Activated T-cell treated with anti-CD3 and anti-CD28 coated beads, Interleukin-2, amount 50 U/mL, for 1 hour (primary cell): ENCODE results near the gene ANGPT4.

Source experiments
- DNase-seq: peaks from one replicate; pipeline ENCODE4 v3.0.0-alpha.2; 2020

ANGPT4 gene, protein sequence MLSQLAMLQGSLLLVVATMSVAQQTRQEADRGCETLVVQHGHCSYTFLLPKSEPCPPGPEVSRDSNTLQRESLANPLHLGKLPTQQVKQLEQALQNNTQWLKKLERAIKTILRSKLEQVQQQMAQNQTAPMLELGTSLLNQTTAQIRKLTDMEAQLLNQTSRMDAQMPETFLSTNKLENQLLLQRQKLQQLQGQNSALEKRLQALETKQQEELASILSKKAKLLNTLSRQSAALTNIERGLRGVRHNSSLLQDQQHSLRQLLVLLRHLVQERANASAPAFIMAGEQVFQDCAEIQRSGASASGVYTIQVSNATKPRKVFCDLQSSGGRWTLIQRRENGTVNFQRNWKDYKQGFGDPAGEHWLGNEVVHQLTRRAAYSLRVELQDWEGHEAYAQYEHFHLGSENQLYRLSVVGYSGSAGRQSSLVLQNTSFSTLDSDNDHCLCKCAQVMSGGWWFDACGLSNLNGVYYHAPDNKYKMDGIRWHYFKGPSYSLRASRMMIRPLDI

DNA sequence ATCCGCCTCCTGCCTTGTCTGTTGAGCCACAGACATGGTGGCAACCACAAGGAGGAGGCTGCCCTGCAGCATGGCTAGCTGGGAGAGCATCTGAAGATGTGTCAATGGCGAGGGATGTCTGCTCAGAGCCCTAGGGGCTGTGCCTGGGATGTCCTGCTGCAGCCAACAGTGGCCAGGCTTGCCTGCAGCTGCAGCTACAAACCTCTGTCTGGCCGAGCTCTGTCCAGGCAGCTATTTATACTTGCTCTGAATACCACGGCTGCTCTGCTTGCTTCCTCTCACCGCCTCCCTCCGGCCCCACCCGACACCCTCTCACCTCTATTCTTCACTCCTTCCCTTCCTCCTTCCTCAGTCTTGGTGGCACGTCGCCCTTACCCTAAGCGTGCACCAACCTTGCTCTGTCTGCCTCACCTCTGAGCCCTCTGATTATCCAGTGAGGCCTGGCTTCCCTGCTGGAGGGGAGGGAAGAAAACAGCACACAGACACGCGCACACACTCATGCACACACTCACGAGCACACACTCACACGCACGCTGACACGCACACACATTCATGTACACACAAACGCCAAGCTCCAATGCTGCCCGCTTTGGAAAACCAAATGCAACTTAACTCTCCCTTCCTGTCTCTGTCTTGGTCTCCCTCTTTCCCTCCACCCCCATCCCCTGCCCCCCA is at the start of gene ANGPT4:
Gene ANGPT4 (minus strand): TSS at position 210 of the 675 bp plus-strand sequence. CDS start 120 bp downstream, at position 90.
- DNase-seq: no peak

DNA sequence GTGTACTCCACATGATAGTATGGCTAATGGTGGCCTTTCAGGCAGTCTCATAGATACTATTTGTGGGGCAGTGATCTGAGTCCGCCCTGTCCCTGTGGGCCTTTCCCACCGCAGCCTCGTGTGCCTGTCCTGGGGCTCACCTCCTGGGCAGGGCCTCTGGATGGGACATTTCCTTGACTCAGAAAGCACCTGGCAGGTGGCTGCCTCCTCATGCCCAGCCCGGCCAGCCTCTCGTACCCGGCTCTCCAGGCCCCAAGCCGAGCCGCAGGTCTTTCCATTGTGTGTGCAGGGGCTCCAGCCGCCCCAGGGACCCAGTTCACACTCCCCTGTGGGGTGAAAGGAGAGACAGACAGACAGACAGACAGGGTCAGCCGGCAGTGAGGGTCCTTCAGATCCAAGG is 47.7 kb upstream of the ANGPT4 start:
- DNase-seq: no peak

DNA sequence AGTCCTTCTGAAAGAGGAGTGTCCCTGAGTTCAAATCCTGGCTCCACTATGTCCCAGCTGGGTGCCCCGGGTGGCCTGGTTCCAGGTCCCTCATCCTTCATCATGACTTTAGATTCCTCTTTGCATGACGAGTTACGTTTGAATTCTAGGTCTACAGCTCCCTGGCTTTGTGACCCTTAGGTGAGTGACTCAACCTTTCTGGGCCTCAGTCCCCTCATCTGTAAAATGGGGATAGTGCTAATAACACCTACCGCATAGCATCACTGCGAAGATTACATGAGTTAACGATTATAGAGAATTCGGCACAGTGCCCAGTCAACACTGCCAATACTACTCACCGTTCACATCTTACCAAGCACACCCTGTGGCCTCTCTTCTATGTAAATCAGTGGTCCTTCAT is 46.5 kb upstream of the ANGPT4 start:
- DNase-seq: no peak

DNA sequence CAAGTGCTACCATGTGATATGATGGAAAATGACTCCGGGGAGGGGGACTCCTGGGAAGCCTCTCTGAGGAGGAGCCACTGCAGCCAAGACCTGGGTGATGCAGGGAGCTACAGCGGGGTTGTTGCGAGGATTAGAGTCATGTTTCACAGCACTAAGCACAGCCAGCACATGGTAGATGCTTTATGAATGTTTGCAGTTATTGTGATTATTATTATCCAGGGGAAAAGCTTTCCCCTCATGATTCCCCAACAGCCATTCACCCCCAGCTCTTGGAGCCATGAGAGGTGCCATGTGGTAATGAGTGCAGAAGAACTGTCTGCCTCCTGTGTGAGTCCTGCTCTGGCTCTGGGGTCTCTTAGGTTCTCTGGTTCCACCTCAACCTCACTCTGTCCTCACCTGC is 46.1 kb upstream of the ANGPT4 start:
- no peak for DNase-seq

DNA sequence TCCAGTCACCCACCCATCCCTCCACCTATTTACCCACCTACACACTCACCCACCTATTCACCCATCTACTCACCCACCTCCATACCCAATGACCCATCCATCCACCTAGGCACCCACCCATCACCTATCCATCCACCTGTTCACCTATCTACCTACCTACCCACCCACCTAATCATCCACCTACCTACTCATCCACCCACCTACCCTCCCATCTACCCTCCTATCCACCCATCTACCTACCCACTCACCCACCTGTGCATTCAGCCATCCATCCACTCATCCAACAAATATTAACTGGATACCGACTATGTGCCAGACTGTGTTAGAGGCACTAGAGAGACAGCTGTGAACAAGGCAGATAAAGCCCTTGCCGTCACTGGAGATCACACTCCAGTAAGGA is 45.6 kb upstream of the ANGPT4 start:
- no peak for DNase-seq

DNA sequence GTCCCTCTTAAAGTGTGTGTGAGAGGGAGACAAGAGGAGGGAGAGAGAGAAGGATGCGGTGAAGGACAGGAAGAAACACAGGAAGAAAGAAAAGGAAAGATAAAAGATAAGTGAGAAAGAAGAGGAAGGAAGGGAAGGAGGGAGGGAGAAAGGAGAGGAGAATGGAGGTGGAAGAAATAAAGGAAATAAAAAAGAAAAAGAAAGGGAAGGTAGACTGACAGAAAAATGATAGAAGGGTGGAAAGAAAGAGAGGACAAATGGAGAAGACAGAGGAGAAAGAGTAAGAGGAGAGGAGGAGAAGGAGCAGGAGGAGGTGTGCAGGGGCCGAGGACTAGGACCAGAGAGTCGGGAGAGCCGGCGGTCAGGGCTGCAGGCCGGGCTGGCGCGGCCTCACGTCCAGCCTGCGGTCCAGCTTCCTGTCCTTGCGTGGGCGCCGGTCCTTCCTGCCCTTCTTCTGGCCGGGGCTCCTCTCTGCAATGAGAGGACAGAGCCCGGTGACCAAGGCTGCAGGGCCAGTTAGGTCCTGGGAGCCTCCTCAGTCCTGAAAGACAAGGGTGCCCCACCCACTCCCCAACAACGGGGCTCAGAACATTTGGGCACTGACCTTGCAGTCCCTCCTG is 44.0 kb upstream of the ANGPT4 start:
- no peak for DNase-seq

DNA sequence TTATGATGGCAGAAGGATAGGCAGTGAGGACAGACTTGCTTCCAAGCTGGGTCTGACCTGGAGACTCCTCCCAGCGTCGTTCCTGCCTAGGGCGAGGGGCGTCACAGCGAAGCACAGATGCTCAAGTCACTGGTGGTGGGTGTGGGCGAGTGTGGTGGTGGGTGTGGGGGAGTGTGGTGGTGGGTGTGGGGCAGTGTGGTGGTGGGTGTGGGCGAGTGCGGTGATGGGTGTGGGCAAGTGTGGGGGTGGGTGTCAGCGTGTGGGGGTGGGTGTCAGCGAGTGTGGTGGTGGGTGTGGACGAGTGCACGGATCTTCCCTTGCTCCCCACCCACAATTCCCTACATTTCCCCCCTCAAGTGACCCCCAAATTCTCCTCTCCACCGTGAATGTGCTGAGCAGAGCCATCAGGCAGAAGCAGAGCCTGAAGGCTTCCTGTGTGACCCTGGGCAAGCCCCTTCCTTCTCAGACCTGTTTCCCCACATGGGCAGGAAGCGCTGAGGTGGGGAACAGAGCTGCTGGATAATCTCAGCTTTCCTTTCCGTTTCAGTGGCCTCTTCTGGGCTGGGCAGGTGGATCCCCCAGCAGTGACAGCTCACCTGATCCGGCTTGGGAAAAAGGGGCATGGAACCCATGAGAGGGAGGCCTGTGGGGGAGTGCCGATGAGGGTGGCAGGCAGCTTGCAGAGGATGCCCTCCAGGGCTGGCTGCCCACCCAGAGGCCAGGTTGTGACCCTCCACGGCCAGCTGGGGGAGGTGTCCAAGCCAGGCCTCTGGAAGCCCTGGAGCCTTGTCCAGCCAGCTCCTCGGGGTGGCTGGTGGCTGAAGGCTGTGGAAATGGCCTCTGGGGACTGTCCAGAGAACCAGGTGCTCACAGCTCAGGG is 43.0 kb upstream of the ANGPT4 start:
- no peak for DNase-seq

DNA sequence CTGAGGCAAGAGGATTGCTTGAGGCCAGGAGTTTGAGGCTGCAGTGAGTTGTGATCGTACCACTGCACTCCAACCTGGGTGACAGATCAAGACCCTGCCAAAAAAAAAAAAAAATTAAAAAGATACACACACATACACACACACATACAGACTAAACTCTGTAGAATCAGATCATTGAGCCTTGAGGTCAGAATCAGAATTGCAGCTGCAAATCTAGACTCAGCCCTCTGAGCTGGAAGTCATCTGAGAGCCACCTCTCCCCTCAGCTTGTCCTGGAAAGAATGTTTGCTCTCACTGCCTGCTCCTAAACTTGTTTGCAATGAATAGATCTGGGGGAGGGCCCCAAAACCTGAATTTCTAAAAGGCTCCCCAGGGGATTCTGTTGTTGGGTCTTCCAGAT is 41.4 kb upstream of the ANGPT4 start:
- DNase-seq: no peak

DNA sequence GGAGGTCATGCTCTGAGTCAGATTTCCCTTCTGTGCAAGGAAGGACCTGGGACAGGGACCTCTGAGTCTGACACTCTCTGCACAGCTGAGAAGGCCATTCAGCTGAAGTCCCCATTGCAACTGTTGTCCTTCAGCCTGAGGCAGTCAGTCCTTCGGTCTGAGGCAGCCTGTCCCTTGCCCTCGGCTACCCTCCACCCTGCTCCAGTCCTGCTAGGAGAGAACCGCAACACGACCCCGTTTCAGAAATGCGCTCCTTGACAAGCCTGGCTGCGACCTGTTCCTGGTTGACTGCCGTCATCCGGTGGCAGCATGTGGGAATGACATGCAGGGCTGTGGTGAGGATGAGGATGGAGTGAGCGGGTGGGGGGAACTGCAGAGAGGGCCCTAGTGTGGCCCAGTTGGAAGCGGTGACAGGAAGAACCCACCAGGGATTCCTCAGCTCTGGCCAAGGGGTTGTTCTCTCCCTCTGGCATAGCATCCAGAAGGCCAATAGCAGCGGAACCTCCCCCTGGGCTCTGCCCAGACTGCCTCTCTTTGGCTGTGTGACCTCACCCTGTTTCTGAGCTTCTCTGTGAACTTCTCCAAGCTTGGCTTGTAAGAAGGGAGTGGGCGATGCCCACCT is 40.3 kb upstream of the ANGPT4 start:
- peak; percentile 83 for DNase-seq

DNA sequence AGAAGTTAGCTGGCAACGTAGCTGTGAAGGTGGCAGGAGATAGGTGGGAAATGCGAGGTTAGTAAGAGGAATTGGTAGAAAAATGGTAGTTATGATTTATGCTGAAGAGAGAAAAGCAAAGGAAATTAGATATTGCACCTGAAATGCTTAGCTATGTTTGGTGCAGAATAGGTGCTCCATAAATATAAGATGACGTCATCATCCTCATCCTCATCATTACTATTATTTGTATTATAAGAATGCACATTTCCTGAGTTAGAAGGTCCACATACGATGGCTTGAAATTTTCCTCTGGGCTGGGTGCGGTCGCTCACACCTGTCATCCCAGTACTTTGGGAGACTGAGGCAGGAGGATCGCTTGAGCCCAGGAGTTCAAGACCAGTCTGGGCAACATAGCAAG is 39.5 kb upstream of the ANGPT4 start:
- no peak for DNase-seq

DNA sequence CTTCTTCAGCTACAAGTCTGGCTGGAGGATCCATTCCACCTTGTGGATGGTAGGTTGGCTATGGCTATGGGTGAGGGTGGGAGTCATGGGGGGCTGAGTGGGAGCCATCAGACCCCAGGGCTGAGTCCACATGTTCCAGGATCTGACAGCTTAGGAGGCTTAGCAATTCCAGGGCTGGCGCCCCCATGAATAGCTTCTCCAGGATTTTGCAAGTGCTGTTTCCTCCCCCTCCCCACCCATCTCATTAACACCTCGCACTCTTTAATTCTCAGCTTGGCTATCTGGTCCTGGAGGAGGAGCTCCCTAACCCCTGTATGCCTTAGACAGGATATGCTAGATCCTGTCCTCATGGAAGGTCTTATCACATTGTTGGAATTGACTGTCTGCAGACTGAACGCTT is 39.0 kb upstream of the ANGPT4 start:
- no peak for DNase-seq

DNA sequence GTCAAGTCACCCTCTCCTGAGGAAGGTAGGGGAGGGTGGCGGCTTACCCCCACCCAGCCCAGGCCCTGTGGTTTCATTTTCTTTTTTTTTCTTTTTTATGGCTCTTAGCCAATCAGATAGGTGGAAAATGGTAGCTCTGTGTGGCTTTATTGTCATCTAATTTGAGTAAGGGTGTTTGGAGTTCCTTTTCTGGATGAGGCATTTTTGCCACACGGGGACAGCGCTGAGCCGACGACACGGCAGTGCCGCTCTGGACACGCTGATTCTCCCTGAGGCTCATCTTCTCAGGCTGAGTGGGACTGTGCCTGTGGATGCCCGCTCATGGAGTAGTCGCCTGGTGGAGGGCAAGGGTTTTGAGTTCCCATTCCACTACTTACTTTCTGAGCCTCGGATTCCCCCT is 37.6 kb upstream of the ANGPT4 start:
- DNase-seq: no peak

DNA sequence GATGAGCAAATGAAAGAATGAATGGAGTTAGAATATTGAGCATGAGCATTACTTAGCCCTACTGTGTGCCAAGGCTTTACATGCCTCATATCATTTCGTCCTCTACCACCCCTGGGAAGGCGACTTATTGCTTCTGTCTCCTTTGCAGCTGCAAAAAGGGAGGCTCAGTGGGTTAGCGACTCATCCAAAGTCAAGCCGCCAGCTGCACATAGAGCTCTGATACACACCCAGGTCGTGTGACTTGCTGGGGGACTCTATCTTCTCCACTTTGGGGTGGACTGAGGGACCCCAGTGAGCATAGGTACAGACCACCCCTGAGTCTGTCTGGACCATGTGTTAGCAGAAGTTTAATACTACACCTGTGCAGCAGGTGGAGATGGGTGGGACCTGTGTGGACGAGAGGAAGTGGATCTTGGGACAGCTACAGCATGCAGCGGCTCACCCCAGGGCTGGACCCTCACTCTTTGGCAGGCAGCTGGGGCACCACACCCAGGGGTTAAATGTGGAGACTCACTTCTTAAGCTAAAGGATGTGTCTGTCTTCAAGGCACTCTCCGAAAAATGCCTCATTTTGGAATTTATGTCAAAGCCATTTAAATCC is 36.2 kb upstream of the ANGPT4 start:
- no peak for DNase-seq

DNA sequence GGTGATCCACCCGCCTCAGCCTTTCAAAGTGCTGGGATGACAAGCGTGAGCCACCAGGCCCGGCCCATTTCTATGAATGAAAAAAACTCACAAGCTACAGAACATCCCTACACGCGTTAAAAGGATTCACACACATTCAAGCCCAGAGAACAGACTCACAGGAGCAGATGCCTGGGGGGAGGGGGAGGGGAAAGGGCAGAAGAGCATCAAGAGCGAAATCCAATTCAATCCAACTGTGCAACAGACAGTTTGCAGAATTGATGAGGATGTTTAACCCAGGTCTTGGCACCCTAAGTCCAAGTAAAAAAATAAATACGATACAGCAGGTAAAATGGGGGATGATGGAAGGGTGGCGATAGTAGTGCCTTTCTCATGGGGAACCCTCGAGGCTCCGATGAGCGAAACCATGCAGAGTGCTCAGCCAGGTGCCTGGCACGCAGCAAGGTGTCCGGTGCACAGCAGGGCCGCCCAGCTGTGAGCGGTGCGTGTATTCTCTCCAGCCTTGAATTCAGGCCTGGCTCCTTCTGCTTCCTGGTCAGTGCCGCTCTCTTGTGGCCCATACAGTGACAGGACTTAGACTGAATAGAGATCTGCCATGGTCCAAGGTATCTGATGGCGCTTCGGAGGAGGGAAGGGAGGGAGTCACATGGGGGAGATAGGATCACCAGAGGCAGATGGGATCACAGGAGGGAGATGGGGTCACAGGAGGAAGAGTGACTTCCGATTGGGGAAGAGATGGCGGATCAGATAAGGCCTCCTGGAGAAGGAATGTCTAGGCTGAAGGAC is 35.4 kb upstream of the ANGPT4 start:
- DNase-seq: no peak

DNA sequence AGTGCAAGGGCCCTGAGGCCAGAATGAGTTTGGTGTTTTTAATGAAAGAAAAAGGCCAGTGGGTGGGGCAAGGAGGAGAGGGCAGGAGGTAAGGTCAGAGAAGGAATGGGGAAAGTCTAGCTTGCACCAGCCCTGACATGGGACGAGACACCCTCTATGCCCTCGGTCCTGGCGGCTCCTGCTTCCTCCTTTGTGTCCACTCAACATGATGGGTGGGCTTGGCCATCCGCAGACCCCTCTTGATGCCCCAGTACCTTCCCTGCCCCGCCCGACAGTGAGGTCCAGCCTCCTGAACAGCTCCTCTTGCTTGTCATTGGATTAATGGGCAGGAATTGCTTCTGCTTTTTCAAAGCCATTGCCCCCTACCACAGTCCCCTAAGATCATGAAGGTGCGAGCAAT is 33.6 kb upstream of the ANGPT4 start:
- DNase-seq: no peak

DNA sequence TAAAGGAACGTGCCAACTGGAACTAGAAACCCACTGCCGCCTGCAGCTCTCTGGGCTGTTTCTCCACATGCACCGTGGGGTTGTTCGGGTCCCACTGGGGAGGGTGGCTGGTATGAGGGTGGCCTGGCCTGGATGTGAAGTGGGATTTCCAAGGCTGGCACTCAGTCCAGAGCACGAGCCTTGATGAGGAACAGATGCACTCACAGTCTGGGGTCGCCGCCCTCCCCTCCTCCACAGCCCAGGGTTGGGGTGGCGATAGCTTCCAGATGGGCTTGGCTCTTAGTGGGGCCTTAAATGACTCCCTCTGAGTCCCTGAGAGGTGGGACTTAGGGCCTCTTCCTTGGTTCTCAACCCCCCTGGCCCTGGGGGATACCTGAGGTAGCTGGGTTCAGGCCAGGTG is 30.7 kb upstream of the ANGPT4 start:
- no peak for DNase-seq

DNA sequence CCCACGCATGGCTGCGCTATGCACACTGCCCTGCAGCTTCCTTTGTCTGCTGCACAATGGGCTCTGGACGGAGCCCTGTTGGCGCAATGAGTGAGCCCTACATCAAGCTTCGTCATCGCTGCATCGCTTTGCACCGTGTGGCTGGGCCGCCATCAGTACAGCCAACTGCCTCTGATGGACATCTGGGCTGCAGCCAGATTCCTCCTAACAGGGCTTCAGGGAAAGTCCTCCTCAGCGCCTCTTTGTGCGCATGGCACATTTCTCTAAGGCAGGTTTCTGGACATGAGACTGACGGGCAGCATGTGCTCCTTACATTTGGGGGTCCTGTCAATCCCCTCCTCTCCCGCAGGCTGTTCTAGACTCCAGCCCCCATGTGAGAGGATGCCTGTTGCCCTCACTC is 29.7 kb upstream of the ANGPT4 start:
- no peak for DNase-seq

DNA sequence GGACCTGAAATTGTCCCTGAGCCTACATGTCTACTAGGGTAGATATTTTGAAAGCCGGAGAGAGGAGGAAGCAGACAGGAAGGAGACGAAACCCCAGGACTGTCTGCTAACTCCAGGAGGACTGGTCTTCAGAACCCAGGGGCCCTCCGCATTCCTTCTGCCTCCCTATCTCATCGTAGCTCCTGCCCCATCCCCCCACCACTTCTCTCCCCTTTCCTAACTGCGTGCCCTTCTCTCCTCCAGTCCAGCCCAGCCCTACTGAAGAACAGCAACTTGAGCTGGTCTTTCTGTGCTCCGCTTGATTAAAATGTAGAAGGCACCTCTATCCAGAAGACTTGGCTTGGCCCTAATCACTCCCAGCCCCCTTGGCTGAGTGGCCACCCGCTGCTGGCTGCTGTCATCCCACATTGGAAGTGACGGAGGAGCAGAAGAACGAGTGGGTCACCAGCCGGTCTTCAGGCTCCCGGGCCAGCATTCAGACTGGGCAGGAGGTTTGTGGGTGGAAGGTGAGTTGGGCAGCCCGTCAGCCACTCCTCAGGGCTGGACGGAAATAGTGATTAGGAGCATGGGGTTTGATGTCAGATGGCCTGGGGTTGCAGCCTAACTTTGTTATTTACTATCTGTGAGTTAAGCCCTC is 28.8 kb upstream of the ANGPT4 start:
- no peak for DNase-seq

DNA sequence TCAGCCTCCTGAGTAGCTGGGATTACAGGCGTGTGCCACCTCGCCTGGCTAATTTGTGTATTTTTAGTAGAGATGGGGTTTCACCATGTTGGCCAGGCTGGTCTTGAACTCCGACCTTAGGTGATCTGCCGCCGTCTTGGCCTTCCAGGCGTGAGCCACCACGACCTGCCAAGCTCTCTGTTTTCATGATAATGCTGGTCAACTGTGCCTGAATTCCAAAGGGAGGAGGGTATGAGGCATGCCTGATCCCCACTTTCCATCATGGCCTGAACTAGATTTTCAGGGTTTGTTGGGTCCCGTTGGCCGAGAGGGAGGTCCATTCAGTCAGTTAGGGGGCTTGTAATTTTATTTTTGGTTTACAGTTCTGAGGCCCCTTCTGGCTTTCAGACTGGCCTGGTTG is 28.0 kb upstream of the ANGPT4 start:
- DNase-seq: no peak

DNA sequence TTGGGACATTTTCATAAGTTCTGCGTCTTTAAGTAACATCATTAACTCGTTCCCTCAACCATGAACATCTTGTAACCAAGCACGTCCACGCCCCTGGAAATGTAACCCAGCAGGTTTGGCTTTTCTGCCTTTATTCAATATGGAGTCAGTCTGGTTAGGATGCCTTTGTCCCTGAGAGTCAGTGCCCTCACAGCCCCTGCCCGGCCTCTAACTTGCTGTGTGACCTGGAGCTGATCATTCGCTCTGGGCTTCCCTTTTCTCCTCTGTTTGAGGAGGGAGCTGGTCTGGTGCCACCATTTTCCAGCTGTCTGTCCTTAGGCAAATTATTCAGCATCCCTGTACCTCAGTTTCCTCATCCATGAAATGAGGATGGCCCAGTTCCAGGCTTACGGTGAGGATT is 26.5 kb upstream of the ANGPT4 start:
- DNase-seq: no peak

DNA sequence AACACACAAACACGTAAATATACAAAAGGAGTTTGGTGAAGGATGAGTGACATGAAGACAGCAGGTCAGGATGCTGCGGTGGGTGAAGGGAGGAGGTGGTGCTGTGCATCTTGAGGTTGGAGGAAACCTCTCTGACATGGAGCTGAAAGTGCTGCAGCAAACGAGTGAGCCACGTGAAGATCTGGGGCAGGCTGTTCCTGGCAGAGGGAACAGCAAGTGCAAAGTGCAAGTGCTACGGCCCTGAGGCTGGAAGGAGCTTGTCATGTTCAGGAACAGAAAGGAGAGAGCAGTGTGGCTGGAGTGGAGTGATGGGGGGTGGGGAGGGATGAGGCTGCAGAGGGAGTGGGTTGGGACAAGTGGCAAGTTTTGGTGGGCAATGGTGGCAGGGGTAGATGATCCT is 24.8 kb upstream of the ANGPT4 start:
- DNase-seq: no peak
